ENCODE data around the gene ABCA3.

- TF ChIP-seq CTCF (conservative IDR thresholded peaks at IDR 0.05; ENCODE audit: low read depth in 2 of 2), result no peak
- no peak for TF ChIP-seq POLR2AphosphoS5 (IDR thresholded peaks at IDR 0.05; ENCODE audit: low read depth)
- TF ChIP-seq, protein P1, sequence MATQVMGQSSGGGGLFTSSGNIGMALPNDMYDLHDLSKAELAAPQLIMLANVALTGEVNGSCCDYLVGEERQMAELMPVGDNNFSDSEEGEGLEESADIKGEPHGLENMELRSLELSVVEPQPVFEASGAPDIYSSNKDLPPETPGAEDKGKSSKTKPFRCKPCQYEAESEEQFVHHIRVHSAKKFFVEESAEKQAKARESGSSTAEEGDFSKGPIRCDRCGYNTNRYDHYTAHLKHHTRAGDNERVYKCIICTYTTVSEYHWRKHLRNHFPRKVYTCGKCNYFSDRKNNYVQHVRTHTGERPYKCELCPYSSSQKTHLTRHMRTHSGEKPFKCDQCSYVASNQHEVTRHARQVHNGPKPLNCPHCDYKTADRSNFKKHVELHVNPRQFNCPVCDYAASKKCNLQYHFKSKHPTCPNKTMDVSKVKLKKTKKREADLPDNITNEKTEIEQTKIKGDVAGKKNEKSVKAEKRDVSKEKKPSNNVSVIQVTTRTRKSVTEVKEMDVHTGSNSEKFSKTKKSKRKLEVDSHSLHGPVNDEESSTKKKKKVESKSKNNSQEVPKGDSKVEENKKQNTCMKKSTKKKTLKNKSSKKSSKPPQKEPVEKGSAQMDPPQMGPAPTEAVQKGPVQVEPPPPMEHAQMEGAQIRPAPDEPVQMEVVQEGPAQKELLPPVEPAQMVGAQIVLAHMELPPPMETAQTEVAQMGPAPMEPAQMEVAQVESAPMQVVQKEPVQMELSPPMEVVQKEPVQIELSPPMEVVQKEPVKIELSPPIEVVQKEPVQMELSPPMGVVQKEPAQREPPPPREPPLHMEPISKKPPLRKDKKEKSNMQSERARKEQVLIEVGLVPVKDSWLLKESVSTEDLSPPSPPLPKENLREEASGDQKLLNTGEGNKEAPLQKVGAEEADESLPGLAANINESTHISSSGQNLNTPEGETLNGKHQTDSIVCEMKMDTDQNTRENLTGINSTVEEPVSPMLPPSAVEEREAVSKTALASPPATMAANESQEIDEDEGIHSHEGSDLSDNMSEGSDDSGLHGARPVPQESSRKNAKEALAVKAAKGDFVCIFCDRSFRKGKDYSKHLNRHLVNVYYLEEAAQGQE (IDR thresholded peaks at IDR 0.05; ENCODE audit: unreplicated experiment), result no peak
- no peak for TF ChIP-seq EZH2phosphoT487 (IDR thresholded peaks at IDR 0.05; ENCODE audit: unreplicated experiment)
- no peak for TF ChIP-seq CREB1 (CRISPR knock-in tag; IDR thresholded peaks at IDR 0.05; ENCODE audit: low read depth)
- no peak for TF ChIP-seq ZNF114 (CRISPR knock-in tag; IDR thresholded peaks at IDR 0.05)
- no peak for TF ChIP-seq ETS1 (IDR thresholded peaks at IDR 0.05)
- no peak for TF ChIP-seq EZH2 (IDR thresholded peaks at IDR 0.05; ENCODE audit: low read depth, unreplicated experiment)
- TF ChIP-seq JUNB (IDR thresholded peaks at IDR 0.05; ENCODE audit: unreplicated experiment), result no peak
- no peak for TF ChIP-seq ZNF331 (CRISPR knock-in tag; IDR thresholded peaks at IDR 0.05; ENCODE audit: low read depth)
- no peak for TF ChIP-seq STAT1 (IDR thresholded peaks at IDR 0.05; ENCODE audit: unreplicated experiment)
- TF ChIP-seq NANOG (IDR thresholded peaks at IDR 0.05; ENCODE audit: borderline replicate concordance), result no peak
- TF ChIP-seq, protein P2, sequence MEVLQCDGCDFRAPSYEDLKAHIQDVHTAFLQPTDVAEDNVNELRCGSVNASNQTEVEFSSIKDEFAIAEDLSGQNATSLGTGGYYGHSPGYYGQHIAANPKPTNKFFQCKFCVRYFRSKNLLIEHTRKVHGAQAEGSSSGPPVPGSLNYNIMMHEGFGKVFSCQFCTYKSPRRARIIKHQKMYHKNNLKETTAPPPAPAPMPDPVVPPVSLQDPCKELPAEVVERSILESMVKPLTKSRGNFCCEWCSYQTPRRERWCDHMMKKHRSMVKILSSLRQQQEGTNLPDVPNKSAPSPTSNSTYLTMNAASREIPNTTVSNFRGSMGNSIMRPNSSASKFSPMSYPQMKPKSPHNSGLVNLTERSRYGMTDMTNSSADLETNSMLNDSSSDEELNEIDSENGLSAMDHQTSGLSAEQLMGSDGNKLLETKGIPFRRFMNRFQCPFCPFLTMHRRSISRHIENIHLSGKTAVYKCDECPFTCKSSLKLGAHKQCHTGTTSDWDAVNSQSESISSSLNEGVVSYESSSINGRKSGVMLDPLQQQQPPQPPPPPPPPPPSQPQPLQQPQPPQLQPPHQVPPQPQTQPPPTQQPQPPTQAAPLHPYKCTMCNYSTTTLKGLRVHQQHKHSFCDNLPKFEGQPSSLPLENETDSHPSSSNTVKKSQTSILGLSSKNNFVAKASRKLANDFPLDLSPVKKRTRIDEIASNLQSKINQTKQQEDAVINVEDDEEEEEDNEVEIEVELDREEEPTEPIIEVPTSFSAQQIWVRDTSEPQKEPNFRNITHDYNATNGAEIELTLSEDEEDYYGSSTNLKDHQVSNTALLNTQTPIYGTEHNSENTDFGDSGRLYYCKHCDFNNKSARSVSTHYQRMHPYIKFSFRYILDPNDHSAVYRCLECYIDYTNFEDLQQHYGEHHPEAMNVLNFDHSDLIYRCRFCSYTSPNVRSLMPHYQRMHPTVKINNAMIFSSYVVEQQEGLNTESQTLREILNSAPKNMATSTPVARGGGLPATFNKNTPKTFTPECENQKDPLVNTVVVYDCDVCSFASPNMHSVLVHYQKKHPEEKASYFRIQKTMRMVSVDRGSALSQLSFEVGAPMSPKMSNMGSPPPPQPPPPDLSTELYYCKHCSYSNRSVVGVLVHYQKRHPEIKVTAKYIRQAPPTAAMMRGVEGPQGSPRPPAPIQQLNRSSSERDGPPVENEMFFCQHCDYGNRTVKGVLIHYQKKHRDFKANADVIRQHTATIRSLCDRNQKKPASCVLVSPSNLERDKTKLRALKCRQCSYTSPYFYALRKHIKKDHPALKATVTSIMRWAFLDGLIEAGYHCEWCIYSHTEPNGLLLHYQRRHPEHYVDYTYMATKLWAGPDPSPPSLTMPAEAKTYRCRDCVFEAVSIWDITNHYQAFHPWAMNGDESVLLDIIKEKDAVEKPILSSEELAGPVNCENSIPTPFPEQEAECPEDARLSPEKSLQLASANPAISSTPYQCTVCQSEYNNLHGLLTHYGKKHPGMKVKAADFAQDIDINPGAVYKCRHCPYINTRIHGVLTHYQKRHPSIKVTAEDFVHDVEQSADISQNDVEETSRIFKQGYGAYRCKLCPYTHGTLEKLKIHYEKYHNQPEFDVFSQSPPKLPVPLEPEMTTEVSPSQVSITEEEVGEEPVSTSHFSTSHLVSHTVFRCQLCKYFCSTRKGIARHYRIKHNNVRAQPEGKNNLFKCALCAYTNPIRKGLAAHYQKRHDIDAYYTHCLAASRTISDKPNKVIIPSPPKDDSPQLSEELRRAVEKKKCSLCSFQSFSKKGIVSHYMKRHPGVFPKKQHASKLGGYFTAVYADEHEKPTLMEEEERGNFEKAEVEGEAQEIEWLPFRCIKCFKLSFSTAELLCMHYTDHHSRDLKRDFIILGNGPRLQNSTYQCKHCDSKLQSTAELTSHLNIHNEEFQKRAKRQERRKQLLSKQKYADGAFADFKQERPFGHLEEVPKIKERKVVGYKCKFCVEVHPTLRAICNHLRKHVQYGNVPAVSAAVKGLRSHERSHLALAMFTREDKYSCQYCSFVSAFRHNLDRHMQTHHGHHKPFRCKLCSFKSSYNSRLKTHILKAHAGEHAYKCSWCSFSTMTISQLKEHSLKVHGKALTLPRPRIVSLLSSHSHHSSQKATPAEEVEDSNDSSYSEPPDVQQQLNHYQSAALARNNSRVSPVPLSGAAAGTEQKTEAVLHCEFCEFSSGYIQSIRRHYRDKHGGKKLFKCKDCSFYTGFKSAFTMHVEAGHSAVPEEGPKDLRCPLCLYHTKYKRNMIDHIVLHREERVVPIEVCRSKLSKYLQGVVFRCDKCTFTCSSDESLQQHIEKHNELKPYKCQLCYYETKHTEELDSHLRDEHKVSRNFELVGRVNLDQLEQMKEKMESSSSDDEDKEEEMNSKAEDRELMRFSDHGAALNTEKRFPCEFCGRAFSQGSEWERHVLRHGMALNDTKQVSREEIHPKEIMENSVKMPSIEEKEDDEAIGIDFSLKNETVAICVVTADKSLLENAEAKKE (CRISPR knock-in tag; IDR thresholded peaks at IDR 0.05), result no peak
These were observed 105.7 kb downstream of the ABCA3 start for GRCh38 chr16:2234813-2235170.
